Muscle of back (tissue), 11 donors: ENCODE data around the gene IRF2BP2. TPM values are rescaled to one million over a fixed set of nuclear protein-coding genes. Genes with fewer than 3 reads are reported as not detected.

Source experiments
- DNase-seq, 3 donors: peaks; one replicate each; pipeline versions ENCODE4 v3.0.0 to v3.0.0-alpha.2; 2013
- polyA plus RNA-seq, 10 donors: library from polyadenylated mRNA; unstranded; fragments of 120-200 nt; gene quantifications; one replicate each; pipeline ENCODE4 v1.2.1, GENCODE V29; 2013; ENCODE audit not compliant: insufficient read length in 10 of 10

The IRF2BP2 gene
- polyA plus RNA-seq, 10 donors, result 56.1 to 83.4 (median 73.6) TPM

GRCh38 chr1:234617131-234617985, 7.4 kb upstream of the IRF2BP2 start:
- DNase-seq, result peak in 1 of 3 donors; percentile 39

GRCh38 chr1:234616644-234617043, 6.7 kb upstream of the IRF2BP2 start:
- no peak for DNase-seq

GRCh38 chr1:234614081-234614489, 4.1 kb upstream of the IRF2BP2 start:
- peak in 1 of 3 donors; percentile 69 for DNase-seq

DNA sequence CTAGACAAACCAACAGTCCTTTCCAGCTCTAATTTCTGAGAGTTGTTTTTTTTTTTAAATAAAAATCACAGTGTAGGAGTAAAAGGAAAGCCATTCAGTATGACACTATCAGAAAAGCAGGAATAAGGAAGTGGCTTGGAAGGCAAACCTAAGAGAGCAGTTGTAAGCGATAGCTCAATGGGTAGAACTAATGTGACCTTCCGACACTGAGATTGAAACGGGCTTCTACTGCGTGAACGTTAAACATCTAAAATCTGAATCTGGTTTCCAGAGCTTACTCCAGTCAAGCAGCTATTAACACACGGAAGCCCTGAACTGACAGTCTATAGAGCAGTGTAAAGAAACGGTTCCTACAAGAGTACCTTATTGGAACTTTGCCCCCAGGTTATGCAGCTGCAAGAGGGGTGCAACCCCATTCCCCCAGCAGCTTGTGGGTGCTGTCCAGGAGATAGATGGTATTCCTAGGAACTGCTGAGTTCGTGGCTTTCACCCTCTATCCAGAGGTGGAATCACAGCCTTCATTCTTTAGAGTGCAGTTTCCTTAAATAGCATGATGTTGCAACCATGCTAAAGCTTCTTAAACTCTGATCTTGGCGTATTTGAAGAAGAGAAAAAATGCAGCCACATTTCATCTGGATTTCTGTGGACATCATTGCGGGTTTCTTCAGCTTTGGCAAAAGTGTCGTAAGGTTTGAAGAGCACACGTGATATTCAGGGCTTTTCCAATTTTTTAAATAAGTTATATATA, 3.3 kb upstream of the IRF2BP2 start:
- peak in 2 of 3 donors; percentile 80 to 85 for DNase-seq

DNA sequence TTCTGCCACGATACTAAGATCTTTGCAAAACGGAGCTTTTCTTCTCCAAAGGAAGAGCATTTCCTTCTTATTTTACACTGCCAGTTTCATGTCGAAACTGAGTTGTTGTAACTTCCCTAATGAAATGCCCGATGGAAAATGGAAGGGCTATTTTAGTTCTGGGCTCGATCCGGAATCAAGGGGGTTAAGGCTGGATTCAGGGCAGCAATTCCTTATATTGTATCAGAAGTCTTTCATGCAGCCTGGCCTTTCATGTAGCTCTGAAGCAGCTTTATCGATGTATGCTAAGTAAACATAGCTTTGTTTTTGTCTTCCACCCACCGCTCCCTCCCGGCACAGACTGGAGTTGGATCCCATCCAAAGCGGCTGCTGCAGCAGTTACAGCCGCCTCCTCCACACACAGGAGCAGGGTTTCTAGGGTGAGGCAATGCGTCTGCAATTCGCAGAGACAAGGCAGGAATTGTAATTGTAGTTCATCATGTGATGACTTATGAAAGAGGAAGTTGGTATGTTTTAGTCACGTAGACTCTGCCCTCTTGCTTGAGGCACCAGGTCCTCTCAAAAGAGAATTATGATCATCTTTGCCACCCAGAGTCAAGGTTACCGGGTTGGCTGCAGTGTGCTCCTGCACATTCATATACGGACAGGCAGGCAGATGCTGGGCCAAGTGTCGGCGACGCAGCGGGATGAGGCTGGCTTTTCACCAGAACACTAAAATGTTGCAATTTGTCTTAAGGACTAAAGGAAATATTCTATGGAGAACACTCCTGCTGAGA, 2.6 kb upstream of the IRF2BP2 start:
- peak; percentile 94 to 98 (median 97) for DNase-seq

- DNase-seq, result peak in 1 of 3 donors; percentile 74
Observed at GRCh38 chr1:234611847-234612351, 1.9 kb upstream of the IRF2BP2 start.

- DNase-seq, result peak; percentile 77 to 92 (median 87)
Observed at GRCh38 chr1:234611225-234611846, 1.4 kb upstream of the IRF2BP2 start.

GRCh38 chr1:234610666-234611224, 767 bp upstream of the IRF2BP2 start:
- DNase-seq, result peak; percentile 94 to 97 (median 96)

DNA sequence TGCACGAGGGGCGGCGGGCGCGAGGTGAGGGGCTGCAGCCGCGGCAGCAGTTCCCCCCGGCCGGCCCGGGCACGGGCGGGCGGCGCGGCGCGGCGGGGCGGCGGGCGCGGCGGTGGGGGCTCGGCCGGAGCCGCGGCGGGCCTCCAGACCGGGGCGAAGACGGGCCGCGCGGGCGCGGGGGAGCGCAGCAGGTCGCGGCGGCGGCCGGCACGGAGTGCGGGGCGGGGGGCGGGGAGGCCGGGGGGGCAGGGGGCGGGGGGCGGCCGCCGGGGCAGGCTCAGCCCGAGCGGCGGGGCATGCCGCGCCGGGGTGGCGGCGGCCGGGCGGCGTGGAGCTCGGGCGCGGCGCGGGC, 311 bp downstream of the IRF2BP2 start:
- no peak for DNase-seq

GRCh38 chr1:234608911-234609690, 877 bp downstream of the IRF2BP2 start:
- DNase-seq, result peak in 1 of 3 donors; percentile 78

DNA sequence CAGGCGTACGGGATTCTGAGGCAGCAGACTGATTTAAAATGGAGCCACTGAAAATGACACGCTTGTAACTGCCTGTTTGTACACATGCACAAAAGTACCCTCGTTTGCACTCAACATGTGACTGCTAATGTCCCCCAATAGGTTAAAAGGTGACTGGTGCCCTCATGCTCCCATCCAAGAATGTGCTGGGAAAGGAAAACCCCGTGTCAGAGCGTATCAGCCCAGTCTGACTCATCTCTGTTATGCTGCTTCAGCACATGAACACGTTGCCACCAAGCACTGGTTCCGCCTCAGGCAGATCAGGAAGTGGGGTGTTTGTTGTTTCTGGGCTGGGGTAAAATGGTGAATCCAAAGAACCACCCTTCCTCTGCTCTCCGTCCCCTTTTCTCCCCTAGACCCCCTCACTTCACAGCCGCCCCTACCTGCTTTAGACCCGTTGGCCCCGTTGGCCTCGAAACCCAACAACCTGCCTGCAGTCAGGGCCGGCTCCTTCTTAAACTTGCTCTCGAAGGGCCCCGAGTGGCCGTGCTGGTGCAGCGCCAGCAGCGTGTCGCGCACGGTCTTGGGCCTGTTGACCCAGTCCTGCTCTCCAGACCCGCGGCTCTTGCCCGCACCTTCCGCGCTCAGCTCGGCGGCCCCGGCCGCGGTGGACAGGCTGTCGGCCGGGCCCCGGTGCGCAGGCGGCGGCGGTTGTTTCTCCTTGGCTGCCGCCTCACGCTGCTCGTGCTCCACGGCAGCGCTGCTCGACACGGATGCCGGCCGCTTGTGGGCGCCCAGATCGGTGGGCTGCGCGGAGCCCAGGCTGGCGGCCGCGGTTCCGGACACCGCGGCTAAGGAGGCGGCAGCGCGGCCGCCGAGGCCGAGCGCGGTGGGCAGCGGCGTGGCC, 1.7 kb downstream of the IRF2BP2 start:
- peak in 2 of 3 donors; percentile 82 to 92 for DNase-seq

DNA sequence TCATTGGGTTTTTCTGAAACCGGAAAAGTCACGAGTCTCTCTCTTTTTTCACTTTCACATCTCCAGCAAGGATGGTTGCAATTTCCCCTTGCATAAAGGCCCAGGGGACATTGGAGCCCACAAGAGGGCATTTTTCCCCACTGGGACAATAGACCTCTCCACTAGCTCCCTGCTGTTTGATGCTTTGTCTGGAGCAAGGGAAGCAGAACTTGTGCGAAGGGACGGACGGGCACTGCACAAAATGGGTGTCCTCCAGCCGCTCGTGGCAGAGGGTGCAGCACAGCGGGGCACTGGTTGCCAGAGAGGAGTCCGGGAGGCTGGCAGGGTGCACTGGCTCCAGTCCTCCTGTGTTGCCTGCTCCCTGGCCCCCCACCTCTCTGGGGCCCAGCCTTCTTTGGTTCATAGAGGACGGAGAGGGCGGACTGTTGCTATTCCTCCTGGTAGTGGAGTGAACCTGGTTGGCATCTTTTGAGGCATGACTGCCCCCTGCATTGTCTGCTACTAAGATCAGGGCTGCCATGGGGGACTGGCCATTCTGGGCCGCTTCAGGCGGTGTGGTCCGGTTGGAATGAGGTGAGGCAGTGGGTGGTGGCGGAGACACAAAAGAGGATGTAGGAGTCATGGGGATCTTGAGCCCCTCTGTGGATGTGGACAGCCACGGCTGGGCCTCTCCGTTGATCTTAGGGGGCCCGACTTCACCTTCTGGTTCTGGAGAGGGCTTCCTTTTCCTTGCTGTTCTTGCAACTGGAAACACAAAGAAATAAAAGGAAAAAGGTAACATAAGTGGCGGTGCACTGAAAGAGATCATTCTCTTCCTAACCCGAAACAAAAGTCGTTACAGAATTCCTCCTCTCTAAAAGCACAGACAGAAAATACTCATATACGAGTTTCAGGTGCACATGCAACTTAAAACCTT, 2.6 kb downstream of the IRF2BP2 start:
- peak in 1 of 3 donors; percentile 70 for DNase-seq

DNA sequence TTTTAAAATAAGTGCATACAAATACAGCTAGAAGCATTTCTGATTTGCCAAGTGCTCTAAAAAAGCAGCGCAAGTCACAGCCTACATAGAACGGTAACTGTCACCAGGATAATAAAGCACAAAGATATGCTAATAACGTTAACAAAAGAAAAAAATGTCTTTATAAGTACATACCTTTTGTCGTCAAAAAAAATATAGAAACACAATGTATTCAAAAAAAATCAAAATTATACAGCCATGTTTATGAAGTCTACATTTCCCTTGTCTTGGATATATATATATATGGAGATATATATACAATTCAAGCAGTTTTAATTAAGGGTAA, 3.2 kb downstream of the IRF2BP2 start:
- no peak for DNase-seq

DNA sequence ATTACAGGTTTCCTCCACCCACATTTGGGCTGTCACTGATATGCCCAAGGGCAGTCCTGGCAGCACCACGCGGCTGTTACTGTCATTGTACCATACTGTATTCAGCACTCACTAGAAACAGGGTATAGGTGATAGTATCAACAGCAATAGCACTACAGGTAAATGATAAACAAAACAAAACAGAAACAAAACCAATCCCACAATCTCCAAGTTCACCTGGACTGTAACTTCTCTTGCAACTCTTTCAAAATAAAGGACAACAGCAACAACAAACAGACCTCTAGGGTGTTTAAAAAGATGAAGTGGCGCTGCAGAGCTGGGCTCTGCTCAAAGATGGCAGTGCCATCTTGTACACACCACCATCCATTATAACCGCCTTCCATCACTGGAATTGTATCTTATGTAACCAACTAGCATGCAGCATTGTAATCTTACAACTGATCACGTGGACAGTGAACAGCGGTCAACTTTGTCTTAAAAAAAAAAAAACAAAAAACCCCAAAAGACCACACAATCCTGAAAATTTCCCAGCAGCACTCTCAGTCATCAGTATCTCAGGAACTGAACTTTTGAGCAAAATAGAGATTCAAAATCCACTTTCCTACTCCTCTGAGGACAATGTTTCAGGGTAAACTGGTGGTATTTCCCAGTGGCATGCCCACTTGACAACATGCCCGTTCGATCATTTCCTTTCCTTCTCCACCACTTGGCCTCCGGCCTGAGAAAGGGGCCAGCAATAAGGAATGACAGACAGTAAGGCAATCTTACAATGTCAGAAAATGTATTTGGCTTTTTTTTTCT, 3.8 kb downstream of the IRF2BP2 start:
- peak in 1 of 3 donors; percentile 83 for DNase-seq

GRCh38 chr1:234605399-234605982, 4.5 kb downstream of the IRF2BP2 start:
- no peak for DNase-seq

DNA sequence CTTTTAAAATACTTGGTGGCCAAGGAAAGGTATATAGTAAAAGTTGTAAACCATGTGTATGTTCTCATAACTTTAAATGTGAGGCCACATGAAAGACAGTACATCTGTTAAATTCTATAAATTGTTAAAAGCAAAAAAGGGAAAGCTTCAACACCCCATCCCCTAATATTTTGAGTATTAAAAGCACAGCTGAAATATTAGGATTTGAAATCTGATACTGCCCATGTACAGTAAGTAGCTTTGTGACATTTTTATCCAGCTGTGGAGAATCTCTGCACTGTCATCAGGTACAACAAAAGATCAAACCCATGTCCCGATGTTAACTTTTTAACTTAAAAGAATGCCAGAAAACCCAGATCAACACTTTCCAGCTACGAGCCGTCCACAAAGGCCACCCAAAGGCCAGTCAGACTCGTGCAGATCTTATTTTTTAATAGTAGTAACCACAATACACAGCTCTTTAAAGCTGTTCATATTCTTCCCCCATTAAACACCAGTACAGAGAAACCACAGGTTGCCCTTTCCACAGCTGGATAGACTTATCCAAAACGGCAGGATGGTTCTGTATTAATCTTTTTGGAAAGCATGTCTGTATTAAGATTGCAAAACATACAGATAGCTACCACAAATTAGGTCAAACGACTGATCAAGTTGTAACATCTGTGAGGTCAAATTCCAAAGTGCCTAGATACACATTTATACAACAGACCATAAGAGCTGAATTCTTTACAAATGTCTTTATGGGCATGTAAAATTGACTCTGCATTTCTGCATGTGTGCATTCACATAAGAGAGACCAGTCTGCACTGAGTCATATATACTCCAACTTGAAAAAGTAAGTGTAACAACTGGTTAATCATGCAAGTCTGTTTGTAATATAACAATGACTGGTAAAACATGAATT, 5.2 kb downstream of the IRF2BP2 start:
- peak in 1 of 3 donors; percentile 75 for DNase-seq
